ENCODE data around the gene AMOTL2.

The AMOTL2 gene

GRCh38 chr3:134376786-134377426 lies 2.7 kb upstream of the AMOTL2 start:
- DNase-seq (ENCODE audit: extremely low read depth, low read depth): no peak
- H3K4me3 ChIP-seq (replicated peaks; ENCODE audit: low read depth, low read length): no peak overlapping the region
- TF ChIP-seq CTCF (IDR thresholded peaks at IDR 0.05; ENCODE audit: low read depth, low read length, missing control alignments): no peak

DNA sequence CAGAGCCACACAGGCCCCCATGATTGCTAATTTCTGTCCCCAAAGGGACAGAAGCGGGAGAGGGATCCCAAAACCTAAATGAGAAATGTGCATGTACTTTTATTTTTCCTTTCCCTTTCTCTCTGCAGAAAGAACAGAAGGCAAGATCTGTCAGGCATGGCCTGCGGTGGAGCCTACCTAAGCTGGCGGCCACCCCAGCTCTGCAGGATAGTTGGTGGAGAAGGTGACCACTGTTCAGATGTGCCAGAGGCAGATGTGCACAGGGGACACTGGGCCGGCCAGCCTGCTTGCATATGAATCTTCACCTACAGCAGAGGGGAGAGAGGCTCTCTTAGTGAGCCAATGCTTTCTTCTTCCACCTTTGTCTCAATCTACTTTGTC lies 2.1 kb upstream of the AMOTL2 start:
- TF ChIP-seq CTCF (IDR thresholded peaks at IDR 0.05; ENCODE audit: low read depth, low read length, missing control alignments): no peak
- no peak for DNase-seq (ENCODE audit: extremely low read depth, low read depth)

DNA sequence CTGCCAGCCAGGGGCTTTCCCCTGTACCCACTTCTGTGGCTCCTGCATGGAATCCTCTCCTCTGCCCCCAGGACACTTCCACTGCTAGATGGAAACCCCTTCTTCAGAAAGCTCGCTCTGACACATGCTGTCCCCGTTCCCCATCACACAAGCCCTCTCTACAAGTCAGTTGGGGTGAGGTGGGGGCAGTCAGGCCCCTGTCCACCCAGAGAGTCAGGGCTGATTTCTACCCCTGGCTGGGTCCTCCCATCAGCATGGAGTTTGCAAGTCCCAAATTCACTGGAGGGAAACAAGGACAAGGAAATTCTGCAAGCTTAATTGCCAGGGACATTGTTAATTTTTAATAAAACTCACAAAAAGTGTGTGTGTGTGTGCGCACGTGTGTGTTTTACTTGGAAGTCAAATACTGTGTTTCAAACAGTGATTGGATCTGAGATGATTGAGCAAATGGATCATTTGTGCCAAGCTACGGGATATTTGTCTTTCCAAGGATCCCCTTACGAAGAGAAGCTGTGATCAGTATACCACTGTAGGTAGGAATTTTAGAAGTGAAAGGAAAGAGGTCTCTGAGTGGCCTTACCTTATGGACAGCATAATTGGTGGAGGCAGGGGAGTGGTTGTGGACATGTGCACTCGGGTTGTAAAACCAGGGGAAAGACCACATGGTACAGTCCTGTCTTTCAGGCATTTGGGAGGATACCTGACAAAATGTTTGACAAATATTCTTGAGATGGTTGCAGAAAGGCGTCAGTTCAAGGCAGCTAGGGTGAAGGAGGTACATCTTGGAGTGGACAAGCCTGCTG lies 1.5 kb upstream of the AMOTL2 start:
- no peak for DNase-seq (ENCODE audit: extremely low read depth, low read depth)
- H3K4me3 ChIP-seq (replicated peaks; ENCODE audit: low read depth, low read length): peak overlapping the region; percentile 95; the same call in 1 of the 2 replicates
- no peak for TF ChIP-seq CTCF (IDR thresholded peaks at IDR 0.05; ENCODE audit: low read depth, low read length, missing control alignments)

More for the DNA sequence above, 2.1 kb upstream of the AMOTL2 start:
- no peak overlapping the region for H3K4me3 ChIP-seq (replicated peaks; ENCODE audit: low read depth, low read length)

DNA sequence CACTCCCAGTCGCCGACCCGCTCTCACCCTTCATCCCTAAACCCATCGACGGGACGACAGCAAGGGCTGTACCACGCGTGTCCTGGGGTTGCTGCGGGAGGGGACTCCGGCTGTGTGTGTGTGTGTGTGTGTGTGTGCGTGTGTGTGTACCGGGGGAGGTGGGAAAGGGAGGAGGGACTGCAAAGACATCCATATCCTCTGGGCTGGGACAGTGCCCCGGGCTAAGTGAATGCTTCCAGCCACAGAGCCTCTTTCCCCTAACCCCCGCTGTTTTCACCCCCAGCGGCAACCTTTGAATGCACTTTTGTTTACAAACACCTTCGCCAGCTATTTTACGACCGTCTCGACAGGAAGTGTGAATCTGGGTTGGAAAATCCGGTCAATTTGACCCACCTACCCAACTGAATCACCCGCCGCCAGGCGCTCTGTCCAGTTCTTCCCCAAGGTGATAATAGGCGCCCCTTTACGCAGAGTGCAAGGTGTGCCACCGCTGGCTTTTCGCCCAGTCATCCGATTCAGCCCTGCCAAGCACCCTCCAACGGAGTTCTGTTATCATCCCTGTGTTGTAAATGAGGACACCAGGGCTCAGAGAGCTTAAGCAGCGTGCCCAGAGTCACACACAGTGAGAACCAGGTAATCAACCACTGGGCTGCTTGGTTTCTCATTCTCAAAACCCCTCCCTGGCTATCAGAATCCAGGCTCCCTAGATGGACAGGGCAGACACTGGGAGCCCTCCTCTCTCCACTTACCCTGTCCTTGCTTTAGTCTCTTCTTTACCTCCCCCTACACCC lies 739 bp upstream of the AMOTL2 start:
- no peak for TF ChIP-seq CTCF (IDR thresholded peaks at IDR 0.05; ENCODE audit: low read depth, low read length, missing control alignments)
- peak overlapping the region; percentile 95 for H3K4me3 ChIP-seq (replicated peaks; ENCODE audit: low read depth, low read length)
- no peak for DNase-seq (ENCODE audit: extremely low read depth, low read depth)

DNA sequence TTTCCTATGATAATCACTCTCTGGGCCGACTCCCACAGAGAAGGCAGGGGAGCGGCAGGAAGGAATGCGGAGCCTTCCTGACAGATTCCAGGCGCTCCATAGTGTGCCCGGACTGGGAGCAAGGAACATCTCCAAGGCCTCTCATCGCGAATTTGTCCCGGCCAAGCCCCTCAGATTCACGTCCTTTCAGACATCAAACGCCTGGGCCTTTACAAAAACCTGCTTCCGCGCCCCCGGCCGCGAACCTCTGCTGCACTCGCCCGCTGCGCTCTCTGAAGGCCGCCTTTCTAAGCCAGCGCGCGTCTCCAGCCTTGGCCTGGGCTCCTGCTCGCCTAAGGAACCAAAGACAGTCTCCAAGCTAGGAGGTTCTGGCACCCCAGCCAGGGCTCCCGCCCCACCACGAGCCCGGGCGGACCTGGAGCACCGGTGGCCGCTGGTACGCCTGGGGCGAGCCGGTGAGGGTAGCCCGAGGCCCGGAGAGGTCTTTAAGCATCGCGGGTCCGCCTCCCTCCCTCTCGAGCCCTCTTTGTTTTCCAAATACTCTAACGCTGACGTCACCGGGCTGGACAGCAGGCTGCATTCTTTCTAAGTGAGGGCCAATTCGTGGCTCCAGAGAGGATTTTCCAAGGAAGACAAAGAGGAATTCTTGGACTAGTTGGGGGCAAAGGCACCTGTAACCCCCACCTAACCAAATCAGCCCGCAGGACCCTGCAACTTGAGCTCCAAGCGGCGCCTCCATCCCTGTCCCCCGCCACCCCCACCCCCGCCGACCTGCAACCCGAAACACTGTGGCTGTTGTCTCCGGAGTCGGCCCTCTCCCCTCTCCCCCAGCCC lies 759 bp downstream of the AMOTL2 start:
- no peak for TF ChIP-seq CTCF (IDR thresholded peaks at IDR 0.05; ENCODE audit: low read depth, low read length, missing control alignments)
- H3K4me3 ChIP-seq (replicated peaks; ENCODE audit: low read depth, low read length): peak overlapping the region; percentile 95
- DNase-seq (ENCODE audit: extremely low read depth, low read depth): peak; percentile 68

All from HFF-Myc (cell line).